GM12878 (cell line): ENCODE results near the gene ERC1. TPM values are rescaled to one million over a fixed set of nuclear protein-coding genes. Genes with fewer than 3 reads are reported as not detected.

Source experiments
- ATAC-seq: fragments of 200-7000 bp; cut with Tn5 transposase; 3 replicates; pipeline ENCODE4 v1.9.1; 2020; ENCODE audit warnings: mild to moderate bottlenecking, moderate library complexity
- BruUV-seq: library from RNA; stranded (reverse); fragments of 400-500 nt; replicated peaks from 2 replicates; lab custom pipeline; 2021; lab: Mats Ljungman, UMichigan
- CTCF ChIA-PET: fragments of 300-600 bp; sonication (Branson Sonifier 250); formaldehyde crosslinking; extraction: SDS; loops from one replicate; lab custom pipeline; 2021; ENCODE audit warnings: inconsistent platforms; lab: Yijun Ruan, JAX
- POLR2A ChIA-PET: fragments of 350-600 bp; formaldehyde crosslinking; extraction: SDS; loops from one replicate; lab custom pipeline; 2021; ENCODE audit warnings: inconsistent platforms; lab: Charles Lee
- RAD21 ChIA-PET: fragments of 300-600 bp; sonication (Branson Sonifier 250); formaldehyde crosslinking; loops from one replicate; lab custom pipeline; 2023; ENCODE audit warnings: antibody characterized with exemption; ENCODE audit not compliant: unreplicated experiment; lab: Charles Lee
- SMC1A ChIA-PET: fragments of 300-600 bp; sonication (Branson Sonifier 250); formaldehyde crosslinking; loops from one replicate; lab custom pipeline; 2023; ENCODE audit not compliant: unreplicated experiment, uncharacterized antibody; lab: Charles Lee
- DNase-seq: peaks from one replicate; pipeline ENCODE4 v3.0.0-alpha.2; 2011; ENCODE audit warnings: low read depth, low spot score
- FAIRE-seq: peaks from 3 replicates; lab custom pipeline; 2011; peaks lifted over from hg19 to GRCh38; lab: Jason Lieb, UNC
- H2AFZ ChIP-seq: 2 replicates; pipeline ENCODE4 v1.6.0; 2011; ENCODE audit warnings: low read depth, low read length, control low read depth; ENCODE audit not compliant: control insufficient read depth
- H3K27ac ChIP-seq: 2 replicates; pipeline ENCODE4 v1.5.1; 2011; ENCODE audit warnings: control low read depth; ENCODE audit not compliant: control insufficient read depth, insufficient read depth
- H3K27me3 ChIP-seq, 2 experiments: replicated peaks in 1 of 2; 2 replicates each; pipeline versions ENCODE4 v1.6.0 to v1.6.1; 2011; ENCODE audit warnings: low read length in 1 of 2; ENCODE audit not compliant: control insufficient read depth in 2 of 2, insufficient read depth in 2 of 2
- H3K36me3 ChIP-seq, 2 experiments: 2 replicates each; pipeline ENCODE4 v1.5.1; 2011; ENCODE audit warnings: low read length in 1 of 2; ENCODE audit not compliant: control insufficient read depth in 2 of 2, insufficient read depth in 2 of 2
- H3K4me1 ChIP-seq: 2 replicates; pipeline ENCODE4 v1.6.1; 2011; ENCODE audit warnings: mild to moderate bottlenecking, low read length, moderate library complexity, mixed read lengths; ENCODE audit not compliant: control insufficient read depth, insufficient read depth
- H3K4me2 ChIP-seq: 2 replicates; pipeline ENCODE4 v1.6.0; 2011; ENCODE audit warnings: control low read depth; ENCODE audit not compliant: control insufficient read depth, insufficient read depth
- H3K4me3 ChIP-seq: fragments of 200-600 bp; sonication (generic); 2 replicates; pipeline ENCODE4 v1.5.1; 2016
- H3K79me2 ChIP-seq: 2 replicates; pipeline ENCODE4 v1.6.0; 2011; ENCODE audit warnings: low read length; ENCODE audit not compliant: control insufficient read depth, insufficient read depth
- H3K9ac ChIP-seq: 2 replicates; pipeline ENCODE4 v1.8.0; 2011; ENCODE audit warnings: low read length, control low read depth, mixed read lengths; ENCODE audit not compliant: control insufficient read depth, insufficient read depth
- H3K9me3 ChIP-seq: replicated peaks from 3 replicates; pipeline ENCODE4 v1.5.1; 2011; ENCODE audit warnings: mild to moderate bottlenecking, low read length; ENCODE audit not compliant: control insufficient read depth, insufficient read depth
- H4K20me1 ChIP-seq: 2 replicates; pipeline ENCODE4 v1.6.0; 2011; ENCODE audit not compliant: control insufficient read depth, insufficient read depth
- CBFB ChIP-seq: IDR thresholded peaks from 2 replicates; pipeline ENCODE4 v1.6.1; 2016; ENCODE audit warnings: antibody characterized with exemption, low read depth
- CEBPB ChIP-seq, 2 experiments: fragments of 150-350 bp in 1 of 2; IDR thresholded peaks; 2 replicates each; pipeline ENCODE4 v1.6.1; 2012 to 2014; ENCODE audit warnings: low read depth in 2 of 2, low read length in 2 of 2, borderline replicate concordance in 1 of 2, inconsistent platforms in 1 of 2
- CREM ChIP-seq: IDR thresholded peaks from 2 replicates; pipeline ENCODE4 v1.6.1; 2014; ENCODE audit warnings: antibody characterized with exemption, low read depth
- CTCF ChIP-seq, 3 experiments: IDR thresholded peaks in 2 of 3; conservative IDR thresholded peaks in 1 of 3; 2 replicates each; pipeline ENCODE4 v1.5.1; 2011; ENCODE audit warnings: low read depth in 3 of 3, low read length in 3 of 3, mild to moderate bottlenecking in 3 of 3, control low read depth in 2 of 3, moderate library complexity in 2 of 3, inconsistent platforms in 1 of 3, mixed read lengths in 1 of 3; ENCODE audit not compliant: control insufficient read depth in 2 of 3, insufficient read depth in 1 of 3; ENCODE audit errors: extremely low read depth in 1 of 3
- EED ChIP-seq: sonication (generic); IDR thresholded peaks from 2 replicates; pipeline ENCODE4 v1.6.1; 2016; ENCODE audit warnings: antibody characterized with exemption, low read depth
- IKZF1 ChIP-seq: fragments of 450-650 bp; conservative IDR thresholded peaks from 2 replicates; pipeline ENCODE4 v1.6.1; 2017; ENCODE audit warnings: antibody characterized with exemption, mild to moderate bottlenecking
- IKZF2 ChIP-seq, 2 experiments: fragments of 450-650 bp; IDR thresholded peaks; 2 replicates each; pipeline ENCODE4 v1.6.1; 2017; ENCODE audit warnings: mild to moderate bottlenecking in 2 of 2, moderate library complexity in 2 of 2
- MLLT1 ChIP-seq: fragments of 450-650 bp; IDR thresholded peaks from 2 replicates; pipeline ENCODE4 v1.6.1; 2016; ENCODE audit warnings: mild to moderate bottlenecking
- PAX8 ChIP-seq: fragments of 450-650 bp; IDR thresholded peaks from 2 replicates; pipeline ENCODE4 v1.6.1; 2017; ENCODE audit warnings: mild to moderate bottlenecking, moderate library complexity
- RAD21 ChIP-seq: IDR thresholded peaks from 2 replicates; pipeline ENCODE4 v1.6.1; 2011; ENCODE audit warnings: mild to moderate bottlenecking, low read depth, low read length, moderate library complexity; ENCODE audit not compliant: insufficient read depth
- SPI1 ChIP-seq: IDR thresholded peaks from 2 replicates; pipeline ENCODE4 v1.6.1; 2011; ENCODE audit warnings: low read depth, mild to moderate bottlenecking, low read length, moderate library complexity, borderline replicate concordance; ENCODE audit not compliant: insufficient read depth
- TARDBP ChIP-seq: IDR thresholded peaks from 2 replicates; pipeline ENCODE4 v1.6.1; 2016; ENCODE audit warnings: borderline replicate concordance
- ZNF687 ChIP-seq: fragments of 450-650 bp; IDR thresholded peaks from 2 replicates; pipeline ENCODE4 v1.6.1; 2017; ENCODE audit warnings: mild to moderate bottlenecking, moderate library complexity
- WGBS: methylation state at CpG from one replicate; pipeline ENCODE4 v1.1.6; 2016; ENCODE audit warnings: low lambda C conversion rate; ENCODE audit not compliant: insufficient replicate concordance, insufficient coverage; ENCODE audit errors: missing lambda C conversion rate; 5-methylcytosine and 5-hydroxymethylcytosine counted together
- in situ Hi-C: fragments of 300-500 bp; cut with MboI; formaldehyde crosslinking; loops from 9 replicates; pipeline ENCODE4 v1.14.3; 2018; ENCODE audit warnings: mixed read lengths
- intact Hi-C: fragments of 100-400 bp; cut with micrococcal nuclease; formaldehyde crosslinking; loops from one replicate; pipeline ENCODE4 v1.14.2; 2022; ENCODE audit not compliant: unreplicated experiment
- polyA plus RNA-seq, 11 experiments: library from polyadenylated mRNA; depleted of rRNA in 4 of 11; unstranded in 6 of 11; stranded (reverse) in 5 of 11; fragments of >200 nt; fragmentation: Nextera tagmentation in 4 of 11; fragmentation: Illumina TruSeq in 1 of 11; extraction: Ambion mirVana in 4 of 11; extraction: Trizol in 1 of 11; gene quantifications; 1 replicate in 1 of 11; 2 replicates in 10 of 11; pipeline versions ENCODE4 v1.2.1 to v1.2.3, GENCODE V29; 2011 to 2016; ENCODE audit warnings: inconsistent platforms in 2 of 11, missing spikeins in 2 of 11, low read depth in 1 of 11
- total RNA-seq, 4 experiments: library from RNA; depleted of rRNA in 3 of 4; stranded (reverse); fragments of >200 nt in 3 of 4; fragmentation: Illumina TruSeq in 1 of 4; extraction: Trizol in 1 of 4; gene quantifications; 2 replicates each; pipeline versions ENCODE4 v1.2.1 to v1.2.3, GENCODE V29; 2013 to 2021
- TF ChIP-seq, protein P1 (sequence below): IDR thresholded peaks from 2 replicates; pipeline ENCODE4 v1.6.1; 2012; ENCODE audit warnings: low read depth, low read length, improper control_type of control experiment

The ERC1 gene
- total and polyA plus RNA-seq, 10 of the 15 experiments (the other 5 are each of a cell fraction or from before 2014, with no cell fraction given) = 0.75 to 8.0 (median 5.0) TPM

DNA sequence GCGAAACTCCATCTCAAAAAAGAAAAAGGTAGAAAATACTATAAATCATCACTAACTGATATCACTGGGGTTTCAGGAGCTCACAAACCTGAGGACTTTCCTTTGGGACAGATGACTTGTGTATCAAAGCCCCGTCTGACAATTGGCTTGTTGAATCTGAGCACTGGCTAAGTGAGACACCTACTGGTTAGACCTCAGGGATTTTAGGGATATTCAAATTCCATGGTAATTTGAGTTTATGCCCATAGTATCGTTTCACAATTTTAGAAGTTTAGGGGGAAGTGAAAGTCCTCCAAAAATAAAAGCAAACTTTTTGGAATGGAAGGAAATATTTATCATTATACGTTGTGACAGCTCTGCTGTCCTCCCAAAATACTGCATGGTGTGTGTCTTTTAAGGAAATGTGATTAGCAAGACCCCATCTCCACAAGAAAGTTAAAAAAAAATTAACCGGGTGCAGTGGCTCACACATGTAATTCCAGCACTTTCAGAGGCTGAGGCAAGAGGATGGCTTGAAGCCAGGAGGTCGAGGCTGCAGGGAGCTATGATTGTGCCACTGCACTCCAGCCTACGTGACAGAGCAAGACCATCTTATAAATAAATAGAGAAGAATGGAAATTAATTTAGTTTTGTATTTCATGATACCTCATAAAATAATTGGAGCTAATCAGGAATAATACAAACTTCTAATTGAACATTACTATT is 554.1 kb downstream of the ERC1 start:
- Histone ChIP-seq H3K27ac (no peak overlapping the region), H3K9me3 (peaks cover 3% of the 10 kb centered on the region; the same call in 2 of the 3 replicates), H3K4me2 (no peak overlapping the region), H3K4me1 (peaks cover 15% of the 10 kb centered on the region; the same call in 1 of the 2 replicates), H3K4me3 (no peak overlapping the region), H3K27me3 (no peaks in the 10 kb centered on the region), H2AFZ (no peak overlapping the region), H4K20me1 (no peaks in the 10 kb centered on the region), H3K36me3 (no peaks in the 10 kb centered on the region), H3K79me2 (peaks cover 2% of the 10 kb centered on the region), H3K9ac (no peak overlapping the region)
- 59% methylated on average over 7 of the region's 7 CpGs for WGBS
- RAD21 ChIA-PET = interaction anchor here (0.7 to 0.8 kb wide), 2 partner anchors 9 to 29 kb away, joined by 3 to 4 read pairs; no protein-coding TSS in a partner anchor
- FAIRE-seq (no peak), DNase-seq (no peak), ATAC-seq (no peak)
- CTCF ChIA-PET = interaction anchor here (0.7 to 2.9 kb wide), 5 partner anchors 8 to 427 kb away, joined by 3 to 14 read pairs (median 4); no protein-coding TSS in a partner anchor
- TF ChIP-seq CTCF (IDR thresholded peaks at IDR 0.05 in 2 of 3, conservative IDR thresholded peaks at IDR 0.05 in 1 of 3; ENCODE audit: control insufficient read depth in 2 of 3, extremely low read depth in 1 of 3, insufficient read depth in 1 of 3, low read depth in 3 of 3, low read length in 3 of 3) = peak in 1 of 3 experiments; percentile 11; a peak in 1 of 6 replicates
- peak; percentile 30; the same call in 1 of the 2 replicates for TF ChIP-seq RAD21
- no peak for TF ChIP-seq ZNF687
- TF ChIP-seq CREM = no peak
- TF ChIP-seq CEBPB (IDR thresholded peaks at IDR 0.05; ENCODE audit: borderline replicate concordance in 1 of 2, low read depth in 2 of 2, low read length in 2 of 2) = no peak
- peak; percentile 46 to 47; a peak in 2 of 4 replicates for TF ChIP-seq IKZF2 (IDR thresholded peaks at IDR 0.05)
- TF ChIP-seq IKZF1 = peak; percentile 41
- no peak for TF ChIP-seq MLLT1
- no peak for TF ChIP-seq TARDBP
- TF ChIP-seq EED = no peak
- TF ChIP-seq, protein P1, sequence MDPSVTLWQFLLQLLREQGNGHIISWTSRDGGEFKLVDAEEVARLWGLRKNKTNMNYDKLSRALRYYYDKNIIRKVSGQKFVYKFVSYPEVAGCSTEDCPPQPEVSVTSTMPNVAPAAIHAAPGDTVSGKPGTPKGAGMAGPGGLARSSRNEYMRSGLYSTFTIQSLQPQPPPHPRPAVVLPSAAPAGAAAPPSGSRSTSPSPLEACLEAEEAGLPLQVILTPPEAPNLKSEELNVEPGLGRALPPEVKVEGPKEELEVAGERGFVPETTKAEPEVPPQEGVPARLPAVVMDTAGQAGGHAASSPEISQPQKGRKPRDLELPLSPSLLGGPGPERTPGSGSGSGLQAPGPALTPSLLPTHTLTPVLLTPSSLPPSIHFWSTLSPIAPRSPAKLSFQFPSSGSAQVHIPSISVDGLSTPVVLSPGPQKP = no peak
- TF ChIP-seq CBFB = no peak
- TF ChIP-seq PAX8 = no peak
- TF ChIP-seq SPI1 = peak; percentile 27; the same call in 1 of the 2 replicates
- TSS peak; percentile 44 for BruUV-seq
- POLR2A ChIA-PET = interaction anchor here (0.6 to 1.9 kb wide), 5 partner anchors 9 to 70 kb away, joined by 3 to 9 read pairs (median 4); no protein-coding TSS in a partner anchor
- intact Hi-C loops = no loop called here
- in situ Hi-C loops = no loop called here
- SMC1A ChIA-PET = interaction anchor here (0.6 to 4.9 kb wide), 10 partner anchors 10 to 429 kb away, joined by 3 to 45 read pairs (median 3); no protein-coding TSS in a partner anchor
